GM12878 (cell line): ENCODE data around the gene ADM. TPM values are rescaled to one million over a fixed set of nuclear protein-coding genes. Genes with fewer than 3 reads are reported as not detected.

Experiments
- ATAC-seq: fragments of 200-7000 bp; cut with Tn5 transposase; 3 replicates; pipeline ENCODE4 v1.9.1; 2020; ENCODE audit warnings: mild to moderate bottlenecking, moderate library complexity
- BruUV-seq: library from RNA; stranded (reverse); fragments of 400-500 nt; replicated peaks from 2 replicates; lab custom pipeline; 2021; lab: Mats Ljungman, UMichigan
- CTCF ChIA-PET: fragments of 300-600 bp; sonication (Branson Sonifier 250); formaldehyde crosslinking; extraction: SDS; loops from one replicate; lab custom pipeline; 2021; ENCODE audit warnings: inconsistent platforms; lab: Yijun Ruan, JAX
- POLR2A ChIA-PET: fragments of 350-600 bp; formaldehyde crosslinking; extraction: SDS; loops from one replicate; lab custom pipeline; 2021; ENCODE audit warnings: inconsistent platforms; lab: Charles Lee
- RAD21 ChIA-PET: fragments of 300-600 bp; sonication (Branson Sonifier 250); formaldehyde crosslinking; loops from one replicate; lab custom pipeline; 2023; ENCODE audit warnings: antibody characterized with exemption; ENCODE audit not compliant: unreplicated experiment; lab: Charles Lee
- SMC1A ChIA-PET: fragments of 300-600 bp; sonication (Branson Sonifier 250); formaldehyde crosslinking; loops from one replicate; lab custom pipeline; 2023; ENCODE audit not compliant: unreplicated experiment, uncharacterized antibody; lab: Charles Lee
- DNase-seq: peaks from one replicate; pipeline ENCODE4 v3.0.0-alpha.2; 2011; ENCODE audit warnings: low read depth, low spot score
- FAIRE-seq: peaks from 3 replicates; lab custom pipeline; 2011; peaks lifted over from hg19 to GRCh38; lab: Jason Lieb, UNC
- H2AFZ ChIP-seq: 2 replicates; pipeline ENCODE4 v1.6.0; 2011; ENCODE audit warnings: low read depth, low read length, control low read depth; ENCODE audit not compliant: control insufficient read depth
- H3K27ac ChIP-seq: 2 replicates; pipeline ENCODE4 v1.5.1; 2011; ENCODE audit warnings: control low read depth; ENCODE audit not compliant: control insufficient read depth, insufficient read depth
- H3K27me3 ChIP-seq, 2 experiments: replicated peaks in 1 of 2; 2 replicates each; pipeline versions ENCODE4 v1.6.0 to v1.6.1; 2011; ENCODE audit warnings: low read length in 1 of 2; ENCODE audit not compliant: control insufficient read depth in 2 of 2, insufficient read depth in 2 of 2
- H3K36me3 ChIP-seq, 2 experiments: 2 replicates each; pipeline ENCODE4 v1.5.1; 2011; ENCODE audit warnings: low read length in 1 of 2; ENCODE audit not compliant: control insufficient read depth in 2 of 2, insufficient read depth in 2 of 2
- H3K4me1 ChIP-seq: 2 replicates; pipeline ENCODE4 v1.6.1; 2011; ENCODE audit warnings: mild to moderate bottlenecking, low read length, moderate library complexity, mixed read lengths; ENCODE audit not compliant: control insufficient read depth, insufficient read depth
- H3K4me2 ChIP-seq: 2 replicates; pipeline ENCODE4 v1.6.0; 2011; ENCODE audit warnings: control low read depth; ENCODE audit not compliant: control insufficient read depth, insufficient read depth
- H3K4me3 ChIP-seq: fragments of 200-600 bp; sonication (generic); 2 replicates; pipeline ENCODE4 v1.5.1; 2016
- H3K79me2 ChIP-seq: 2 replicates; pipeline ENCODE4 v1.6.0; 2011; ENCODE audit warnings: low read length; ENCODE audit not compliant: control insufficient read depth, insufficient read depth
- H3K9ac ChIP-seq: 2 replicates; pipeline ENCODE4 v1.8.0; 2011; ENCODE audit warnings: low read length, control low read depth, mixed read lengths; ENCODE audit not compliant: control insufficient read depth, insufficient read depth
- H3K9me3 ChIP-seq: replicated peaks from 3 replicates; pipeline ENCODE4 v1.5.1; 2011; ENCODE audit warnings: mild to moderate bottlenecking, low read length; ENCODE audit not compliant: control insufficient read depth, insufficient read depth
- H4K20me1 ChIP-seq: 2 replicates; pipeline ENCODE4 v1.6.0; 2011; ENCODE audit not compliant: control insufficient read depth, insufficient read depth
- CBFB ChIP-seq: IDR thresholded peaks from 2 replicates; pipeline ENCODE4 v1.6.1; 2016; ENCODE audit warnings: antibody characterized with exemption, low read depth
- CREB1 ChIP-seq: IDR thresholded peaks from 2 replicates; pipeline ENCODE4 v1.6.1; 2012; ENCODE audit warnings: low read depth, mild to moderate bottlenecking, inconsistent platforms
- FOXM1 ChIP-seq: IDR thresholded peaks from 2 replicates; pipeline ENCODE4 v1.6.1; 2012; ENCODE audit warnings: low read depth, mild to moderate bottlenecking, inconsistent platforms, low read length, moderate library complexity
- KAT2A ChIP-seq: conservative IDR thresholded peaks from 2 replicates; pipeline ENCODE4 v1.6.1; 2011; ENCODE audit warnings: low read depth, low read length; ENCODE audit not compliant: control insufficient read depth
- PAX5 ChIP-seq: IDR thresholded peaks from 2 replicates; pipeline ENCODE4 v1.6.1; 2011; ENCODE audit warnings: low read depth, low read length, borderline replicate concordance
- RAD21 ChIP-seq: IDR thresholded peaks from 2 replicates; pipeline ENCODE4 v1.6.1; 2011; ENCODE audit warnings: mild to moderate bottlenecking, low read depth, low read length, moderate library complexity; ENCODE audit not compliant: insufficient read depth
- RBBP5 ChIP-seq: fragments of 200-600 bp; sonication (generic); conservative IDR thresholded peaks from 2 replicates; pipeline ENCODE4 v1.6.1; 2016
- TBL1XR1 ChIP-seq: IDR thresholded peaks from 2 replicates; pipeline ENCODE4 v1.6.1; 2012; ENCODE audit warnings: low read depth, low read length, improper control_type of control experiment
- ZBED1 ChIP-seq: IDR thresholded peaks from 2 replicates; pipeline ENCODE4 v1.6.1; 2016; ENCODE audit warnings: borderline replicate concordance
- in situ Hi-C: fragments of 300-500 bp; cut with MboI; formaldehyde crosslinking; loops from 9 replicates; pipeline ENCODE4 v1.14.3; 2018; ENCODE audit warnings: mixed read lengths
- intact Hi-C: fragments of 100-400 bp; cut with micrococcal nuclease; formaldehyde crosslinking; loops from one replicate; pipeline ENCODE4 v1.14.2; 2022; ENCODE audit not compliant: unreplicated experiment
- polyA plus RNA-seq, 11 experiments: library from polyadenylated mRNA; depleted of rRNA in 4 of 11; unstranded in 6 of 11; stranded (reverse) in 5 of 11; fragments of >200 nt; fragmentation: Nextera tagmentation in 4 of 11; fragmentation: Illumina TruSeq in 1 of 11; extraction: Ambion mirVana in 4 of 11; extraction: Trizol in 1 of 11; gene quantifications; 1 replicate in 1 of 11; 2 replicates in 10 of 11; pipeline versions ENCODE4 v1.2.1 to v1.2.3, GENCODE V29; 2011 to 2016; ENCODE audit warnings: inconsistent platforms in 2 of 11, missing spikeins in 2 of 11, low read depth in 1 of 11
- total RNA-seq, 4 experiments: library from RNA; depleted of rRNA in 3 of 4; stranded (reverse); fragments of >200 nt in 3 of 4; fragmentation: Illumina TruSeq in 1 of 4; extraction: Trizol in 1 of 4; gene quantifications; 2 replicates each; pipeline versions ENCODE4 v1.2.1 to v1.2.3, GENCODE V29; 2013 to 2021
- TF ChIP-seq, protein P1 (sequence below): fragments of 150-350 bp; IDR thresholded peaks from 2 replicates; pipeline ENCODE4 v1.6.1; 2014; ENCODE audit warnings: mild to moderate bottlenecking, low read depth, low read length
- TF ChIP-seq, protein P2 (sequence below): IDR thresholded peaks from 2 replicates; pipeline ENCODE4 v1.6.1; 2011; ENCODE audit warnings: low read depth, low read length, improper control_type of control experiment, borderline replicate concordance
- TF ChIP-seq, protein P3 (sequence below): IDR thresholded peaks from 2 replicates; pipeline ENCODE4 v1.6.1; 2011; ENCODE audit warnings: borderline replicate concordance, low read depth, mild to moderate bottlenecking, moderate library complexity, mixed read lengths, low read length; ENCODE audit not compliant: insufficient read depth; ENCODE audit errors: extremely low read length
- TF ChIP-seq, protein P4 (sequence below): fragments of 450-650 bp; IDR thresholded peaks from 2 replicates; pipeline ENCODE4 v1.6.1; 2014; ENCODE audit warnings: mild to moderate bottlenecking
- TF ChIP-seq, protein P5 (sequence below): fragments of 450-650 bp; IDR thresholded peaks from 2 replicates; pipeline ENCODE4 v1.6.1; 2016; ENCODE audit warnings: mild to moderate bottlenecking

ADM gene
- total and polyA plus RNA-seq, 10 of the 15 experiments (the other 5 are each of a cell fraction or from before 2014, with no cell fraction given): 0.11 to 4.2 (median 0.21) TPM; not detected in 7

DNA sequence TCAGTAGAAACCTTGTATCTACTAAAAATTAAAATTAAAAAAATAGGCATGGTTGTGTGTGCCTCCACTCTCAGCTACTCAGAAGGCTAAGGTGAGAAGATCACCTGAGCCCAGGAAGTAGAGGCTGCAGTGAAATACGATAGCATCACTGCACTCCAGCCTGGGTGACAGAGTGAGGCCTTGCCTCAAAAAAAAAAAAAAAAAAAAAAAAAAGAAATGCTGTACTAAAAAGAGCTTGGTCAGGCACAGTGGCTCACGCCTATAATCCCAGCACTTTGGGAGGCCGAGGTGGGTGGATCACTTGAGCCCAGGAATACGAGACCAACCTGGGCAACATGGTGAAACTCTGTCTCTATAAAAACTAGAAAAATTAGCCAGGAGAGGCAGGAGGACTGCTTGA lies 47.4 kb upstream of the ADM start (continued):
- TF ChIP-seq, protein P1, sequence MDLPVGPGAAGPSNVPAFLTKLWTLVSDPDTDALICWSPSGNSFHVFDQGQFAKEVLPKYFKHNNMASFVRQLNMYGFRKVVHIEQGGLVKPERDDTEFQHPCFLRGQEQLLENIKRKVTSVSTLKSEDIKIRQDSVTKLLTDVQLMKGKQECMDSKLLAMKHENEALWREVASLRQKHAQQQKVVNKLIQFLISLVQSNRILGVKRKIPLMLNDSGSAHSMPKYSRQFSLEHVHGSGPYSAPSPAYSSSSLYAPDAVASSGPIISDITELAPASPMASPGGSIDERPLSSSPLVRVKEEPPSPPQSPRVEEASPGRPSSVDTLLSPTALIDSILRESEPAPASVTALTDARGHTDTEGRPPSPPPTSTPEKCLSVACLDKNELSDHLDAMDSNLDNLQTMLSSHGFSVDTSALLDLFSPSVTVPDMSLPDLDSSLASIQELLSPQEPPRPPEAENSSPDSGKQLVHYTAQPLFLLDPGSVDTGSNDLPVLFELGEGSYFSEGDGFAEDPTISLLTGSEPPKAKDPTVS: no peak
- TF ChIP-seq FOXM1 (no peak), ZBED1 (no peak)

DNA sequence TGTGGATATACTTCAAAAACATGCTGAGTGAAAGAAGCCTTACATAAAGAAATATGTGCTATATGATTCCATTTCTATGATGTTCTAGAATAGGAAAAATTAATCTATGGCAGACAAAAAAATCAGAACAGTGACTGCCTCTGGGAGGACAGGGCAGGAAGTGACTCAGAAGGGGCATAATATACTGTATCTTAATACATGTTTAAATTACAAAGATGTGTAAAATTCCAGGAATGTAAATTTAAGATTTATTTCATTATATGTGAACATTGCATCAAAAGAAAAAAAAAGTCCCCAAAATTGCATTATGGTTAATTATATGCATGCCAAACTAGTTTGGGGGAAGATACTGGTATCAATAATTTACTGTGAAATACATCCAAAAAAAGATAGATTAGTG lies 43.1 kb upstream of the ADM start:
- H3K4me2 ChIP-seq: no peak overlapping the region
- H3K79me2 ChIP-seq: no peaks in the 10 kb centered on the region
- ChIA-PET CTCF (no interaction called here), SMC1A (no interaction called here), POLR2A (no interaction called here), RAD21 (no interaction called here)
- H3K27me3 ChIP-seq: no peaks in the 10 kb centered on the region
- no peaks in the 10 kb centered on the region for H3K36me3 ChIP-seq
- no TSS peak for BruUV-seq
- no peaks in the 10 kb centered on the region for H3K4me1 ChIP-seq
- H3K4me3 ChIP-seq: no peak overlapping the region
- ATAC-seq (no peak), FAIRE-seq (no peak), DNase-seq (no peak)
- in situ Hi-C loops (no loop called here), intact Hi-C loops (no loop called here)
- H3K9me3 ChIP-seq: no peaks in the 10 kb centered on the region
- no peak overlapping the region for H3K27ac ChIP-seq
- no peak overlapping the region for H3K9ac ChIP-seq
- H4K20me1 ChIP-seq: no peaks in the 10 kb centered on the region
- TF ChIP-seq PAX5 (no peak), KAT2A (no peak), CBFB (no peak), RAD21 (no peak), TBL1XR1 (no peak), RBBP5 (no peak), CREB1 (no peak)
- TF ChIP-seq, protein P2, sequence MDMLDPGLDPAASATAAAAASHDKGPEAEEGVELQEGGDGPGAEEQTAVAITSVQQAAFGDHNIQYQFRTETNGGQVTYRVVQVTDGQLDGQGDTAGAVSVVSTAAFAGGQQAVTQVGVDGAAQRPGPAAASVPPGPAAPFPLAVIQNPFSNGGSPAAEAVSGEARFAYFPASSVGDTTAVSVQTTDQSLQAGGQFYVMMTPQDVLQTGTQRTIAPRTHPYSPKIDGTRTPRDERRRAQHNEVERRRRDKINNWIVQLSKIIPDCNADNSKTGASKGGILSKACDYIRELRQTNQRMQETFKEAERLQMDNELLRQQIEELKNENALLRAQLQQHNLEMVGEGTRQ: no peak
- TF ChIP-seq, protein P3, sequence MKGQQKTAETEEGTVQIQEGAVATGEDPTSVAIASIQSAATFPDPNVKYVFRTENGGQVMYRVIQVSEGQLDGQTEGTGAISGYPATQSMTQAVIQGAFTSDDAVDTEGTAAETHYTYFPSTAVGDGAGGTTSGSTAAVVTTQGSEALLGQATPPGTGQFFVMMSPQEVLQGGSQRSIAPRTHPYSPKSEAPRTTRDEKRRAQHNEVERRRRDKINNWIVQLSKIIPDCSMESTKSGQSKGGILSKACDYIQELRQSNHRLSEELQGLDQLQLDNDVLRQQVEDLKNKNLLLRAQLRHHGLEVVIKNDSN: no peak
- TF ChIP-seq, protein P4, sequence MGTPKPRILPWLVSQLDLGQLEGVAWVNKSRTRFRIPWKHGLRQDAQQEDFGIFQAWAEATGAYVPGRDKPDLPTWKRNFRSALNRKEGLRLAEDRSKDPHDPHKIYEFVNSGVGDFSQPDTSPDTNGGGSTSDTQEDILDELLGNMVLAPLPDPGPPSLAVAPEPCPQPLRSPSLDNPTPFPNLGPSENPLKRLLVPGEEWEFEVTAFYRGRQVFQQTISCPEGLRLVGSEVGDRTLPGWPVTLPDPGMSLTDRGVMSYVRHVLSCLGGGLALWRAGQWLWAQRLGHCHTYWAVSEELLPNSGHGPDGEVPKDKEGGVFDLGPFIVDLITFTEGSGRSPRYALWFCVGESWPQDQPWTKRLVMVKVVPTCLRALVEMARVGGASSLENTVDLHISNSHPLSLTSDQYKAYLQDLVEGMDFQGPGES: no peak
- TF ChIP-seq, protein P5, sequence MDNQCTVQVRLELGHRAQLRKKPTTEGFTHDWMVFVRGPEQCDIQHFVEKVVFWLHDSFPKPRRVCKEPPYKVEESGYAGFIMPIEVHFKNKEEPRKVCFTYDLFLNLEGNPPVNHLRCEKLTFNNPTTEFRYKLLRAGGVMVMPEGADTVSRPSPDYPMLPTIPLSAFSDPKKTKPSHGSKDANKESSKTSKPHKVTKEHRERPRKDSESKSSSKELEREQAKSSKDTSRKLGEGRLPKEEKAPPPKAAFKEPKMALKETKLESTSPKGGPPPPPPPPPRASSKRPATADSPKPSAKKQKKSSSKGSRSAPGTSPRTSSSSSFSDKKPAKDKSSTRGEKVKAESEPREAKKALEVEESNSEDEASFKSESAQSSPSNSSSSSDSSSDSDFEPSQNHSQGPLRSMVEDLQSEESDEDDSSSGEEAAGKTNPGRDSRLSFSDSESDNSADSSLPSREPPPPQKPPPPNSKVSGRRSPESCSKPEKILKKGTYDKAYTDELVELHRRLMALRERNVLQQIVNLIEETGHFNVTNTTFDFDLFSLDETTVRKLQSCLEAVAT: no peak
- no peak overlapping the region for H2AFZ ChIP-seq
